NCI-H2196 treated with DMSO at 0.1 percent for 48 hours (cell line): ENCODE data around the gene CDK17.
"Not testable (repeated sequence)": the region's sequence is repeated elsewhere in the genome, so short reads cannot be mapped to it uniquely, and the experiment has no call there.

Source experiments
- DNase-seq: peaks from one replicate; lab custom pipeline; 2025; ENCODE audit not compliant: unreplicated experiment; lab: John Stamatoyannopoulos, UW

Gene CDK17

GRCh38 chr12:96399919-96400630 lies at the start of gene CDK17:
TSS of gene CDK17 (minus strand) at chr12:96400439. CDS start at chr12:96334836, 65,603 bp downstream.
- DNase-seq: peak; percentile 59

DNA sequence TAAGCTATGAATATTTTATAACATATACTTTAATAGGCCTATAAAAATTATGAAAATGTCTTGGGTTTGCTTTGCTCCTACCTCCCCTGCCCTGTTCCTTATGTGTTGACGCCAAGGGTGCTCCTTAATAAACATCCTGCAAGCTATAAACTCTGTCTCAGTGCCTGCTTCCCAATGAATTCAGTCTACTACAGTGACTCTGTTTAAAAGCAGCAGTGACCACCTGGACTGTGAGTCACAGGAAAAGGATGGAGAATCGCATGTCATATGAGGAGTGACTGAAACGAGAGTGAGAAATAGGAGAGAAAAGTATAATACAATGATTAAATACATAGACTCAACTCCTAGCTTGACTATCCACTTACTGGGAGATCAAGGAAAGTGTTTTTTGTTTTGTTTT lies 48.1 kb upstream of the CDK17 start:
- DNase-seq: no peak

DNA sequence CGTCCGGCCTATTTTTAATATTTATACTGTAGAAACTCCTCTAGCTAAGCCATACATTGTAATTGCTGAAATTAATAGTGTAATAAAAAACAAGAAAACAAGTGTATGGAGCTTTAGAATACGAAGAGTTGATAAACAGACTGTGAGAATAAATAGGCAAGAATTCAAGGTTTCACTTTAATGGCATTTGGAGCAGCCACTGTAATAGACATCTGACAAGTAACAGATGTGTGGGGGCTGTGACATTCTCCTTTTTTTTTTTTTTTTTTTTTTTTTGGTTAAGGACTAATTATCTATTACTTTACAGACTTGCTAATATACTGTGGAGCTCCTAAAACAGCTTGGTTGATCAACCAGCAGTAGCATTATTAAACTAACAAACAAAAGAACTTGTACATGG lies 47.0 kb upstream of the CDK17 start:
- no peak for DNase-seq

DNA sequence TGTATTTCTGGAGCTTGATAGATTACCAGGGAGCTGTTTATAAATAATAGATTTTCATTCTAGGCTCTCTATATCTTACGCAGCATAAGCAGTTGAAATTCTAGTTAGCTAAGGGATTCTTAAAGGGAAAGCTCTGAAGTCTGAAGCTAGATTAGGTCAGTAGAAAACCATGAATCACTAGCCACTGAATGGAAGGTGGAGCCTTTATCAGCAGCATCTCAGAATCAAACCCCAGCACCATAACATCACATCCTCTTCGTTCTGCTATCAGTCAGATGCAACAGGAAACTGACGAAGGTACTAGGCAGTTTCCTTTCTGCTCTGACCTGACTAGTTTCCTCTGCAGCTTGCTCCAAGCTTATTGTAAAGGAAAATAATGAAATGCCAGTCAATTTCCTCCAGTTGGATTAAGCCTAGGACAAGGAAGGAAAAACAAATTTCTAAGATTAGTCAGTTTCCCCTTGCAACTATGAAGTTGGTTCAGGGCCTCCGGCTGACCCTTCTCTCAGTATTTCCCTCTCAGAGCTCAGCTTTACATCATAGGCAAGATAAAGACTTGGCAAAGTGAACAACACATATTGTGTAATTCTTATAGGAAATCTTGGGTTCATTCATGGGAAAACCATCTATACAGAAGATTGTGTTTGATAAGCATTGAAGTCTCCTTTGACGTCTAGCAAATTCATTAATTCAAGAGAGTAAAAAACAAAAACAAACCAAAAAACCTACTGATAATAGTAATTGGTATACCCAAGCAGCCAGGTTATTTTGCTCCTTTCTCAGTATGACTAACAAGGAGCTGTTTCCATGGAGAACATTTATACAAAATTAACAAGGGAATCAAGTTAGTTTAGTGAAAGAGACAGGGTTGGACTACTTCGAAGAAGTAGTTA lies 45.7 kb upstream of the CDK17 start:
- DNase-seq: no peak

- no peak for DNase-seq
These were observed 44.2 kb upstream of the CDK17 start for GRCh38 chr12:96444399-96444798.

DNA sequence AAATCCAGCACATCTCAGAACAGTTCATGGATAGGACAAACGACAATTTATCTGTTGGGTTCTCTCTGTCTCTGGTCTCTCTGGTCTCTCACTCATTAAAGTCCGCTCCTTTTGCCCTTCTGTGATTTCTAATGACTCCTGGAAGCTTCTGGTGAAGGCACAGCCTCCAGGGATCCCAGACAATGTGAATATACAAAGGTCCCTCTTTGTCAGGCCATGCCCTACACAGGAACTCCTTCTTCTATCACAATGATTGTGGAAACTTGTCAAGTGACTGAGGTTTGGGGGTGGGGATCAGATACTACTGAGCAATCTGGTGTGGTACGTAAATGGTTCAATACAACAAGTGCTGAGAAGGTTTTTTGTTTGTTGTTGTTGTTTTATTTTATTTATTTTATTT lies 42.7 kb upstream of the CDK17 start:
- DNase-seq: no peak

DNA sequence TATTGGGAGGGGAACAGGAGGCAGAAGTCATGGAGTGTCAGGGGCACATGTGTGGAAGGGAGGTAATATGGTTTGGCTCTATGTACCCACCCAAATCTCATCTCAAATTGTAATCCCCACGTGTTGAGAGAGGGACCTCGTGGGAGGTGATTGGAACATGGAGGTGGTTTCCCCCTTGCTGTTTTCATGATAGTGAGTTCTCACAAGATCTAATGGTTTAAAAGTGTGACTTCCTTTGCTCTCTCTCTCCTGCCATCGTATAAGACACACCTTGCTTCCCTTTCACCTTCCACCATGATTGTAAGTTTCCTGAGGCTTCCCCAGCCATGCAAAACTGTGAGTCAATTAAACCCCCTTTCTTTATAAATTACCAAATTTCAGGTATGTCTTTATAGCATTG lies 41.6 kb upstream of the CDK17 start:
- no peak for DNase-seq

DNA sequence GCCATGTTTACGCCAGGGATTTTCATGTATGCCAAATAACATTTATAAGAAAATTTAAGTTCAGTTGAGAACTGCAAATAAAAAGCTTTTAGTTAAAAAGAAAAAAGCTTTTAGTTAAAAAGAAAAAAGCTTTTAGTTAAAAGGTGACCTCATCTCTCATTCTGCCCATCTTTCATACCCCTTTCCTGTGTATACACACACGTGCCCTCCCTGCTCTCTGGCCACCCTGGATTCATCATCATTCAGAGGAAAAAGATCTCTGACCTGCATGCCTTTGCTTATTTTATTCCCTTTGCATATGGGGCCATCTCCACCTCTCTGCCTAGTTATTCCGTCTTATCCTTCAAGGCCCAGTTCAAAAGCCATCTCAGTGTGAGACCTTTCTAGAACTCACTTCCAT lies 38.1 kb upstream of the CDK17 start:
- no peak for DNase-seq

GRCh38 chr12:96437171-96437445 lies 36.9 kb upstream of the CDK17 start:
- no peak for DNase-seq

DNA sequence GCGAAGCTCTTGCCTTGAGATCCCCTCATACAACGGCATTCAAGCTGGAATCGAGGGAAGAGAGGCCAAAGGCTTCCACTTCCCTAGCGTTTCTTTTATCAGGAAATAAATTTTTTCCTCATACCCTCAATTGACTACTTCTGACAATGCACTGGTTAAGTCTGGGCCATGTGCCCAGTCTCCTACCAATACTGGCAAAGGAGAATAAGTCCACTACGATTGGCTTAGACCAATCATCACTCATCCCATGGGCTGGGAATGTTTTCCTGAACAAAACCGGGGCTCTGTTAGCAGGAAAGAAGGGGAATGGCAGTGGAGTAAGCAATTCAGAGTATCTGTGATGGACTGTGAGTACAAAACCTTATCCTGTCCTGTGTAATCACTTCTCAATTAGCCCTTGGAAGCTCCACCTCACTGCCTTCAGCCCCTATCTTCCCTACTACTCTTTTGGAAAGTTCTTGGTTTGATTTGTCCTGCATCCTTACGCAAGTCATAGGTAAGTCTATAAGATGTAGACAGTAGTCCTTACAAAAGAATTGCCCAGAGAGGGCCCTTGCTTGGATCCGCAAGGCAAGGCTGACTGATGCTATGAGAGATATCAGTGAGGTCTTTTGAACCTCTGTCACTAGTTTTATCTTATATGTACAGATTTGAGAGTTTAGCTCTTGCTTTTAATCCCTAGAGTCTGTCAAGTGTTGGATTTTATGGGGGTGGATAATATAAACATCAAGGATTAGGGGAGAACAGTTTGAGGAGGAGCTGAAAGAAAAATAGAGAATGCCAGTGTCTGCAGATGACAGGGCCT lies 36.3 kb upstream of the CDK17 start:
- DNase-seq: no peak

DNA sequence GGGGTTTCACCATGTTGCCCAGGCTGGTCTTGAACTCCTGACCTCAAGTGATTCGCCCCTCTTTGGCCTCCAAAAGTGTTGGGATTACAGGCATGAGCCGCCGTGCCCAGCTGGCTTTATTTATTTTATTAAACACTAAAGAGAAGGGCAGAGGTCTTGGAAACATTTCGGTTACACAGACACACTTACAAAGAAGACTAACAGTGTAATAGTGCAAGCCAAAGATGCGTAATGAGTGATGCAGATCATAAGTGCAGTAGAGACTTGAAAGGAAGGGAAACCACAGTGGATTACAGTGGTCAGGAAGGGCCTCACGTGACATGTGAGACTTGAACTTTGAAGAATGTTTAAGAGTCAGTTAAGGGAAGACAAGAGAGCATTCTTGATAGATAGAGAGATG lies 33.9 kb upstream of the CDK17 start:
- no peak for DNase-seq

GRCh38 chr12:96432496-96433321 lies 32.5 kb upstream of the CDK17 start:
- not testable (repeated sequence) for DNase-seq

- no peak for DNase-seq
These were observed 30.8 kb upstream of the CDK17 start for GRCh38 chr12:96431067-96431466.

DNA sequence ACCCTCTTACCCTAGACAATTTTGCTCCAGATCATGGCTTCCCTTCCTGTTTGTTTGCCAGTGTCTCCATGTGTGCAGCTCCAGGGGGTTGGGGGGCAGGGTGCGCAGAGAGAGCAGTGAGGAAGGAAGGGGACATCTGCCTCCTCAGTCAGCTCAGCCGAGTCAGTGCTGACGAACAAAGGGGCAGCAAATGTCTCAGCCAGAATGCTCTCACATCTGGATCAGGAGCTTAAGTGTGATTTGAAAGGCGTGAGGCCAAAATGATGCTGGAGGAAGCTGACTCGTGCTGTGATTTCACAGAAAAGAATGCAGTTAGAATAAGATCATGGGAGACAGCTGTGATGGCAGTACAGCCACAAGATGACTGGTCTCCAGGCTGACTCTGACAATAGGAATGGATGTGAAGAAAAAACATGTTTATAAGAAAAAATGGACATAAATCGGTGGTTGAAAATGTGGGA lies 27.1 kb upstream of the CDK17 start:
- DNase-seq: no peak

DNA sequence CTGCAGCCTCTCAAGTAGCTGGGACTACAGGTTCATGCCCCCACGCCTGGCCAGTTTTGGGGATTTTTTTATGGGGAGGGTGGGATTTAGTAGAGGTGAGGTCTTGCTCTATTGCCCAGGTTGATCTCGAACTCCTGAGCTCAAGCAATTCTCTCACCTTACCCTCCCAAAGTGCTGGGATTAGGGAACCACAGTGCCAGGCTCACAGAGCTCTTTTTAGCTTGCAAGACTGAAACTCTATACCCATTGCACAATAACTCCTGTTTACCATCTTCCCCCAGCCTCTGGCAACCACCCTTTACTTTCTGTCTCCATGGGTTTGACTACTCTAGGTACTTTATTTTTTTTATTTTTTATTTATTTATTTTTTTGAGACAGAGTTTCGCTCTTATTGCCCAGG lies 25.7 kb upstream of the CDK17 start:
- DNase-seq: no peak

GRCh38 chr12:96425321-96425720 lies 25.1 kb upstream of the CDK17 start:
- no peak for DNase-seq

- DNase-seq: no peak
These were observed 24.4 kb upstream of the CDK17 start for GRCh38 chr12:96424601-96425000.

DNA sequence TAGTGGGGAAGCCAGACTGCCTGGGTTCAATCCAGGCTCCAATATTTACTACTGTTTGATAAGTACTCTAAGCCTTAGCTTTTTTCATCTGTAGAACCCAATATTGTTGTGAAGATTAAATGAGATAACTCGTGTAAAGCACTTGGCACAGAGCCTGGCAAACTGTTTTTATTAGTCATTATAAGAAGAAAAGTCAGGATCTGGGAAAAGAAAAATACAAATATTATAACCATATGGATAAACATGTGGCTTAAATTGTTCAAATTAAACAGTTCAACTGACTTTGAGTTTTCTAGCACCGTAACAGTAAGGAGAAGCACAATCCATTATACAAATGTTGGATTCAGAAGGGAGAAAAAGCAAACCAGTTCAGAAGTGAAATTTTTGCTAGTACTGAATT lies 22.0 kb upstream of the CDK17 start:
- DNase-seq: no peak

DNA sequence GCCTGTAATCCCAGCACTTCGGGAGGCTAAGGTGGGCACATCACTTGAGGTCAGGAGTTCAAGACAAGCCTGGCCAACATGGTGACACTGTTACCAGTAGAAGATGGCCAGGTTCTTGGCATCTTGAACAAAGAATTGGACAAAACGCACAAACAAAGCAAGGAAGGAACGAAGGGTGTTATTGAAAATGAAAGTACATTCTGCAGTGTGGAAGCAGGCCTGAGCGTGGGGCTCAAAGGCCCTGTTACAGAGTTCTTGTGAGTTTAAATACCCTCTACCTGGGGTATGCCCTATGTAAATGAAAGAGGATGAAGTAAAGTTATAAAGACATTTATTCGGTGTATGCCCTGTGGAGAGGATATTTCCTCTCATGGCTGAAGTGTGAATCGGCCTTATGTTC lies 20.8 kb upstream of the CDK17 start:
- no peak for DNase-seq

DNA sequence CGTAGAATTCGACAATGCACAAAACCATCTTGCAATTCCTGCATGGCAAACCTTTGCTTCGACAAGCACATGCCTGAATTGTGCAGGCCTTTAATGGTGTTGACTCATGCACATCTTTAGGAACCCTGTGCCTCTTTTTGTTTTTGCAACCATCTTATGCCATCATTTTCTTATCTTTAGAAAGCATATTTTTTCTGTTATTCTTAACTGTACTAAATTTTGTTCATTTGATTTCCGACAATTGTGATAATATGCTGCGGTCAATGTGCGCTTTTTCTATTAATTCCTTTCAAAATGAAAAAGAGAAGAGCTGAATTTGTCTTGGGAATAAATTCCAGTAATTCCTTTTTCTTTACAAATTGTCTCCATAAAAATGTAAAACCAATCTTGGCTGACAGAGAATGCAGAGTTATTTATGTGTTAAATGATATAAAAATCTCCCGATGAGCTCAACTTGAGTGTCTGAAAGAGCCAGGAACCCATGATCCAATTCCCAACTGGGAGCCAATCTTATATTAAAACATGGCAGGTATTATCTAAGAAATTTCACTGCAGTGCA lies 20.1 kb upstream of the CDK17 start:
- no peak for DNase-seq
